PC-9 (cell line): ENCODE data around the gene ELAPOR1. TPM values are rescaled to one million over a fixed set of nuclear protein-coding genes. Genes with fewer than 3 reads are reported as not detected.

Experiments
- BruUV-seq: library from RNA; stranded (reverse); fragments of 400-500 nt; replicated peaks from 2 replicates; lab custom pipeline; 2021; lab: Mats Ljungman, UMichigan
- CTCF ChIA-PET: fragments of 300-600 bp; sonication (Branson Sonifier 250); formaldehyde crosslinking; loops from one replicate; lab custom pipeline; 2022; ENCODE audit warnings: antibody characterized with exemption; lab: Charles Lee
- POLR2A ChIA-PET: fragments of 300-600 bp; sonication (Branson Sonifier 250); formaldehyde crosslinking; loops from one replicate; lab custom pipeline; 2022; ENCODE audit warnings: antibody characterized with exemption; ENCODE audit not compliant: unreplicated experiment; lab: Charles Lee
- DNase-seq, 2 experiments: peaks; one replicate each; pipeline versions ENCODE4 v3.0.0 to v3.0.0-alpha.2; 2015 to 2022; ENCODE audit warnings: mixed read lengths in 1 of 2
- H2AFZ ChIP-seq: fragments of 200-600 bp; sonication (generic); 2 replicates; pipeline ENCODE4 v1.8.1; 2017; ENCODE audit warnings: antibody characterized with exemption
- H3F3A ChIP-seq: fragments of 200-600 bp; sonication (generic); 2 replicates; pipeline ENCODE4 v1.8.1; 2017; ENCODE audit warnings: antibody characterized with exemption, mild to moderate bottlenecking, low read depth; ENCODE audit not compliant: insufficient read depth
- H3K27ac ChIP-seq: fragments of 200-600 bp; sonication (generic); 2 replicates; pipeline ENCODE4 v1.6.1; 2016; ENCODE audit warnings: mixed run types
- H3K27me3 ChIP-seq: fragments of 200-600 bp; sonication (generic); 2 replicates; pipeline ENCODE4 v1.6.1; 2016; ENCODE audit warnings: low read depth, mixed run types; ENCODE audit not compliant: insufficient read depth
- H3K36me3 ChIP-seq: fragments of 200-600 bp; sonication (generic); 2 replicates; pipeline ENCODE4 v1.6.1; 2016; ENCODE audit warnings: low read depth, mixed run types
- H3K4me1 ChIP-seq: fragments of 200-600 bp; sonication (generic); replicated peaks from 2 replicates; pipeline ENCODE4 v1.6.1; 2016; ENCODE audit warnings: mixed run types; ENCODE audit not compliant: insufficient read depth
- H3K4me2 ChIP-seq: fragments of 200-600 bp; sonication (generic); 2 replicates; pipeline ENCODE4 v1.6.1; 2017; ENCODE audit warnings: mixed run types
- H3K4me3 ChIP-seq: fragments of 200-600 bp; sonication (generic); 2 replicates; pipeline ENCODE4 v1.6.1; 2016; ENCODE audit warnings: mixed run types
- H3K79me2 ChIP-seq: fragments of 200-600 bp; sonication (generic); 2 replicates; pipeline ENCODE4 v1.6.1; 2017; ENCODE audit warnings: low read depth, mixed run types
- H3K9me2 ChIP-seq: fragments of 200-600 bp; sonication (generic); 2 replicates; pipeline ENCODE4 v1.8.1; 2017; ENCODE audit warnings: mild to moderate bottlenecking; ENCODE audit not compliant: insufficient read depth
- H3K9me3 ChIP-seq: fragments of 200-600 bp; sonication (generic); 2 replicates; pipeline ENCODE4 v1.8.1; 2016; ENCODE audit warnings: low read depth; ENCODE audit not compliant: insufficient read depth
- H4K20me1 ChIP-seq: fragments of 200-600 bp; sonication (generic); 2 replicates; pipeline ENCODE4 v1.8.1; 2017; ENCODE audit not compliant: insufficient read depth
- EZH2 ChIP-seq: fragments of 200-600 bp; sonication (generic); IDR thresholded peaks from 2 replicates; pipeline ENCODE4 v1.8.0; 2017; ENCODE audit warnings: antibody characterized with exemption, low read depth
- intact Hi-C: fragments of 100-400 bp; cut with micrococcal nuclease; formaldehyde crosslinking; loops from one replicate; pipeline ENCODE4 v1.10.0; 2022; ENCODE audit not compliant: unreplicated experiment
- total RNA-seq: library from RNA; stranded (reverse); gene quantifications from 2 replicates; pipeline ENCODE4 v1.2.3, GENCODE V29; 2021
- TF ChIP-seq, protein P1 (sequence below): fragments of 200-600 bp; sonication (generic); conservative IDR thresholded peaks from 2 replicates; pipeline ENCODE4 v1.6.1; 2017; ENCODE audit warnings: mixed run types, antibody characterized with exemption, mild to moderate bottlenecking, moderate library complexity

Gene ELAPOR1
- total RNA-seq, 1 experiment from 2014 or later, result 2.0 TPM

DNA sequence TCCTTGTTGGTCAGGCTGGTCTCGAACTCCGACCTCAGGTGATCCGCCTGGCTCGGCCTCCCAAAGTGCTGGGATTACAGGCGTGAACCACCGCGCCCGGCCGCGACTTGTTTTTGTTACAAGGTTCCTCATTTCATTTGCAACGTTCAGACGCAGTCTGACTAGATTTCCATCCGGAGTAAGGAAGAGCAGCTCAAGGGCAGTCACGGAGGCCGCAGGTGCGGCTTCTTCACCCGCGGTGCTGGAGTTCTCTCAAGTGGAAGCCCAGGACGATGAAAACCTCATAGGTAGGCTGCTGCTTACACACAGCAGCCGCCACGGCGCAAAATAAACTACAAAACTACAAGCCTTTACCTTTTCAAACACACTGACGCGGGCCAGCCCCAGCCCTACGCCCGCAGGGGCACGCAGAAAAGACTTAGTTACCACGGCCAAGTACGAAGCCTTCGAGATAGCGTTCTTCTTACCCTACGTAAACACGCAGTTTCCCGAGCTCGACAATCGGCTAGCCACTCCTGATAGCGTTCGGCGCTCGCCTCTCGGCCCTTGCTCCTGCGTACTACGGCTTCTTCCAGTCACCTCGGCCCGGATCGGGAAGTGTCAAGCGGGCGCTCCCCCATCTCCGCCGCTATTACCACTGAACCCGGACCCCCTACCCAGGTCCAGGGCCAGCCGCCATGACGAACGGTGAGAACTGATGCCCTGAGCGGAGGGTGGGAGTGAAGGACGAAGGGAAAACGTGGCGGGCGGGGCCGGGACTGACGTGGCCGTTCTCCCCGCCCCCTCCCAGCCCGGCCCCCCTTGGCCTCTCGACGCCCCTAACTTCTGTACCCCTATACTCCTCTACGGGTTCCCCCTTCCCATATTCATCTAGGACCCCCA lies 23.5 kb upstream of the ELAPOR1 start, which contains the start of gene TMEM167B:
TSS of gene TMEM167B (plus strand) at position 569 of the 882 bp plus-strand sequence. CDS start at position 678, 109 bp downstream.
- POLR2A ChIA-PET, result interaction anchor here (0.7 to 1.8 kb wide), 3 partner anchors 9 to 71 kb away, joined by 7 to 9 read pairs (median 7); partner anchors contain the start of gene TAF13
- DNase-seq, result peak; percentile 86 to 95
- TSS peak; percentile 85 for BruUV-seq
- Histone ChIP-seq H4K20me1 (no peaks in the 10 kb centered on the region), H3K4me1 (peaks cover 25% of the 10 kb centered on the region), H3K9me2 (no peaks in the 10 kb centered on the region), H3K4me2 (peak within 1 kb of the TSS; percentile 88), H3K4me3 (peak within 1 kb of the TSS; percentile 74), H3K36me3 (peaks cover 5% of the 10 kb centered on the region; the same call in 1 of the 2 replicates), H3K27ac (peak within 1 kb of the TSS; percentile 78), H3K27me3 (no peaks in the 10 kb centered on the region), H3F3A (peaks cover 34% of the 10 kb centered on the region), H2AFZ (peak within 1 kb of the TSS; percentile 90), H3K79me2 (peaks cover 45% of the 10 kb centered on the region), H3K9me3 (no peaks in the 10 kb centered on the region)
- CTCF ChIA-PET, result interaction anchor here (0.6 to 2.5 kb wide), 2 partner anchors 10 to 160 kb away, joined by 3 to 11 read pairs; no protein-coding TSS in a partner anchor
- TF ChIP-seq EZH2, result no peak
- TF ChIP-seq, protein P1, sequence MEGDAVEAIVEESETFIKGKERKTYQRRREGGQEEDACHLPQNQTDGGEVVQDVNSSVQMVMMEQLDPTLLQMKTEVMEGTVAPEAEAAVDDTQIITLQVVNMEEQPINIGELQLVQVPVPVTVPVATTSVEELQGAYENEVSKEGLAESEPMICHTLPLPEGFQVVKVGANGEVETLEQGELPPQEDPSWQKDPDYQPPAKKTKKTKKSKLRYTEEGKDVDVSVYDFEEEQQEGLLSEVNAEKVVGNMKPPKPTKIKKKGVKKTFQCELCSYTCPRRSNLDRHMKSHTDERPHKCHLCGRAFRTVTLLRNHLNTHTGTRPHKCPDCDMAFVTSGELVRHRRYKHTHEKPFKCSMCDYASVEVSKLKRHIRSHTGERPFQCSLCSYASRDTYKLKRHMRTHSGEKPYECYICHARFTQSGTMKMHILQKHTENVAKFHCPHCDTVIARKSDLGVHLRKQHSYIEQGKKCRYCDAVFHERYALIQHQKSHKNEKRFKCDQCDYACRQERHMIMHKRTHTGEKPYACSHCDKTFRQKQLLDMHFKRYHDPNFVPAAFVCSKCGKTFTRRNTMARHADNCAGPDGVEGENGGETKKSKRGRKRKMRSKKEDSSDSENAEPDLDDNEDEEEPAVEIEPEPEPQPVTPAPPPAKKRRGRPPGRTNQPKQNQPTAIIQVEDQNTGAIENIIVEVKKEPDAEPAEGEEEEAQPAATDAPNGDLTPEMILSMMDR, result no peak
- intact Hi-C loops, result loop anchor here (1.0 kb wide), 1 partner anchor 10 kb away; no protein-coding TSS in a partner anchor

DNA sequence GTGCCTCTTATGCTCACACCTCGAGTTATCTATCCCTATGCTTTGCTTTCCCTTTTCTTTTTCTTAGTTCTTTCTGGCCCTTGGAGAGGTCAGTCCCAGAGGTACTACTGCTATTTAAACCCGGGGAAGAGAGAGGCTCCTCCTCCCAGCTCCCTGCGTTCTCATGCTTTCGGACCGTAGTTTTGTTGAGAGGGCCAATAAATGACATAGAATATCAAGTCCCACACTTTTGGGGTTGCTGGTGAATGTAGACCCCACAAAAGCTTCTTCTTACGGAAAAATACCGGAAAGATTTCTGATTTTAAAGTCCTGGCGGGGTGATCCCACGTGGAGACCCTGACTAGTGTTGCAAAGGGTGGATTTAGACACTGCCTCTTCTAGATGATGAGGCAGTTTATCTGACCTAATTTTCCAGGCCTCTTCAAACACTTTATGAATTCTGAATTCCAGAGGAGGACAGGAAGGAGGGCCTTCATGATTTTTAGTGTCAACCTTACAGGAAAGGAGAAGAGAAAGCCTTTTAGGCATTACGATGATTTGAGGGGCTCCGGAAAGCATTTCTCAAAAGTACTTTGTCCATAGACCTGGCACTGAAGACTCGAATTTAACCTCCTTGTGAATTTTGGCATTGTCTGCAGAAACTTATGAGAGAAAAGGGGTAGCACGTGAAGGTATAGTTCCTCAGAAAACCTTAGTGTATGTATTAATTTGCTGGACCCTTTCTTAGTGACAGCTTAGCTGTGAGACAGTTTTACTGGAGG lies 22.7 kb upstream of the ELAPOR1 start:
- Histone ChIP-seq H3F3A (peaks cover 42% of the 10 kb centered on the region), H3K9me2 (no peaks in the 10 kb centered on the region), H3K4me3 (peak overlapping the region; percentile 74), H4K20me1 (no peaks in the 10 kb centered on the region; the same call in 1 of the 2 replicates), H3K9me3 (no peaks in the 10 kb centered on the region), H3K4me1 (peaks cover 33% of the 10 kb centered on the region), H3K27me3 (no peaks in the 10 kb centered on the region), H3K27ac (peak overlapping the region; percentile 78), H3K79me2 (peaks cover 45% of the 10 kb centered on the region), H3K36me3 (peaks cover 7% of the 10 kb centered on the region; the same call in 1 of the 2 replicates), H3K4me2 (peak overlapping the region; percentile 88), H2AFZ (peak overlapping the region; percentile 90)
- POLR2A ChIA-PET, result interaction anchor here (0.7 to 1.8 kb wide), 4 partner anchors 9 to 71 kb away, joined by 4 to 9 read pairs (median 7); partner anchors contain the start of gene TAF13
- BruUV-seq, result TSS peak; percentile 63
- CTCF ChIA-PET, result interaction anchor here (0.5 to 2.5 kb wide), 2 partner anchors 9 to 50 kb away, joined by 5 to 11 read pairs; partner anchors contain the start of gene WDR47
- peak in 1 of 2 experiments; percentile 56 for DNase-seq
- no peak for TF ChIP-seq EZH2
- TF ChIP-seq, protein P1, result no peak
- intact Hi-C loops, result loop anchor here (1.0 kb wide), 1 partner anchor 9 kb away; no protein-coding TSS in a partner anchor
